SK-N-SH (cell line): ENCODE measurements around the gene SYNDIG1L. TPM values are rescaled to one million over a fixed set of nuclear protein-coding genes. Genes with fewer than 3 reads are reported as not detected.

Source experiments
- CTCF ChIA-PET: fragments of 300-600, 350-600 bp; formaldehyde crosslinking; extraction: SDS; loops from one replicate; lab custom pipeline; 2021; lab: Yijun Ruan, JAX
- POLR2A ChIA-PET: fragments of 350-600 bp; sonication (Branson Sonifier 250); formaldehyde crosslinking; extraction: SDS; loops from one replicate; lab custom pipeline; 2020; ENCODE audit warnings: antibody characterized with exemption, inconsistent platforms; lab: Yijun Ruan, JAX
- DNase-seq: peaks from one replicate; pipeline ENCODE4 v3.0.0; 2012
- H2AFZ ChIP-seq: fragments of 200-600 bp; sonication (generic); 2 replicates; pipeline ENCODE4 v1.8.1; 2016; ENCODE audit warnings: antibody characterized with exemption, mild to moderate bottlenecking, low read depth
- H3F3A ChIP-seq: fragments of 200-600 bp; sonication (generic); replicated peaks from 2 replicates; pipeline ENCODE3; 2016; ENCODE audit warnings: antibody characterized with exemption, mild to moderate bottlenecking; ENCODE audit not compliant: insufficient read depth
- H3K27ac ChIP-seq, 2 experiments: fragments of 200-500 bp in 1 of 2; fragments of 200-600 bp in 1 of 2; sonication (Bioruptor generic) in 1 of 2; sonication (generic), shearing (Covaris generic) in 1 of 2; 2 replicates each; pipeline versions ENCODE4 v1.5.1 to v1.6.1; 2014 to 2016; ENCODE audit warnings: low read depth in 2 of 2, inconsistent platforms in 1 of 2, low read length in 1 of 2, mild to moderate bottlenecking in 1 of 2, mixed read lengths in 1 of 2
- H3K27me3 ChIP-seq: fragments of 200-600 bp; sonication (generic), shearing (Covaris generic); 2 replicates; pipeline ENCODE4 v1.6.1; 2016; ENCODE audit warnings: mixed run types; ENCODE audit not compliant: insufficient read depth
- H3K36me3 ChIP-seq, 2 experiments: fragments of 200-500 bp in 1 of 2; fragments of 200-600 bp in 1 of 2; sonication (Bioruptor generic) in 1 of 2; sonication (generic) in 1 of 2; replicated peaks in 1 of 2; 2 replicates each; pipeline versions ENCODE3 to v1.5.1; 2014 to 2016; ENCODE audit warnings: low read length in 1 of 2, mild to moderate bottlenecking in 1 of 2; ENCODE audit not compliant: insufficient read depth in 2 of 2, control insufficient read depth in 1 of 2
- H3K4me1 ChIP-seq, 2 experiments: fragments of 200-500 bp in 1 of 2; fragments of 200-600 bp in 1 of 2; sonication (Bioruptor generic) in 1 of 2; sonication (generic), shearing (Covaris generic) in 1 of 2; 2 replicates each; pipeline versions ENCODE4 v1.5.1 to v1.6.1; 2014 to 2016; ENCODE audit warnings: low read depth in 1 of 2, low read length in 1 of 2, mixed run types in 1 of 2; ENCODE audit not compliant: insufficient read depth in 2 of 2, control insufficient read depth in 1 of 2
- H3K4me2 ChIP-seq: fragments of 200-600 bp; sonication (generic), shearing (Covaris generic); 2 replicates; pipeline ENCODE4 v1.6.1; 2017; ENCODE audit warnings: mixed run types
- H3K4me3 ChIP-seq, 2 experiments: fragments of 200-500 bp in 1 of 2; fragments of 200-600 bp in 1 of 2; sonication (Bioruptor generic) in 1 of 2; sonication (generic), shearing (Covaris generic) in 1 of 2; 2 replicates each; pipeline versions ENCODE4 v1.5.1 to v1.8.1; 2014 to 2016; ENCODE audit warnings: low read depth in 2 of 2, inconsistent platforms in 1 of 2, low read length in 1 of 2, mild to moderate bottlenecking in 1 of 2, mixed read lengths in 1 of 2, moderate library complexity in 1 of 2
- H3K79me2 ChIP-seq: fragments of 200-600 bp; sonication (generic); 2 replicates; pipeline ENCODE4 v1.8.1; 2017; ENCODE audit warnings: mild to moderate bottlenecking; ENCODE audit not compliant: insufficient read depth
- H3K9ac ChIP-seq: fragments of 200-600 bp; sonication (generic); 2 replicates; pipeline ENCODE4 v1.6.1; 2017; ENCODE audit warnings: mixed run types
- H3K9me2 ChIP-seq: fragments of 200-600 bp; sonication (generic); 2 replicates; pipeline ENCODE4 v1.6.1; 2017; ENCODE audit warnings: mixed run types
- H3K9me3 ChIP-seq: fragments of 200-600 bp; sonication (generic); 2 replicates; pipeline ENCODE4 v1.6.1; 2017; ENCODE audit warnings: mixed run types, mild to moderate bottlenecking, moderate library complexity
- H4K20me1 ChIP-seq: fragments of 200-600 bp; sonication (generic); 2 replicates; pipeline ENCODE4 v1.6.1; 2017; ENCODE audit warnings: mild to moderate bottlenecking, mixed run types; ENCODE audit not compliant: insufficient read depth
- CTCF ChIP-seq: fragments of 200-600 bp; sonication (generic); IDR thresholded peaks from 2 replicates; pipeline ENCODE4 v1.6.1; 2017; ENCODE audit warnings: antibody characterized with exemption, mild to moderate bottlenecking, moderate library complexity
- EP300 ChIP-seq, 2 experiments: IDR thresholded peaks; 2 replicates each; pipeline versions ENCODE4 v1.4.0 to v1.6.1; 2012; ENCODE audit warnings: borderline replicate concordance in 1 of 2, low read depth in 1 of 2, low read length in 1 of 2
- FOXJ3 ChIP-seq: sonication (generic); formaldehyde crosslinking; IDR thresholded peaks from 2 replicates; pipeline ENCODE4 v1.5.1; 2020; ENCODE audit warnings: mild to moderate bottlenecking, missing genetic modification reagents
- GABPA ChIP-seq: IDR thresholded peaks from 2 replicates; pipeline ENCODE4 v1.4.0; 2012; ENCODE audit warnings: low read depth, mild to moderate bottlenecking
- JUND ChIP-seq: IDR thresholded peaks from 2 replicates; pipeline ENCODE4 v1.4.0; 2012
- MAX ChIP-seq: IDR thresholded peaks from 2 replicates; pipeline ENCODE4 v1.4.0; 2012; ENCODE audit warnings: low read depth
- MEF2A ChIP-seq: IDR thresholded peaks from 2 replicates; pipeline ENCODE4 v1.4.0; 2012; ENCODE audit warnings: low read depth, borderline replicate concordance
- NFIC ChIP-seq: IDR thresholded peaks from 2 replicates; pipeline ENCODE4 v1.4.0; 2012; ENCODE audit warnings: borderline replicate concordance
- POLR2AphosphoS5 ChIP-seq: IDR thresholded peaks from 2 replicates; pipeline ENCODE4 v1.6.1; 2012; ENCODE audit warnings: low read depth, low read length
- REST ChIP-seq: IDR thresholded peaks from 2 replicates; pipeline ENCODE4 v1.6.1; 2012; ENCODE audit warnings: mild to moderate bottlenecking, low read depth, low read length, moderate library complexity
- RXRA ChIP-seq: IDR thresholded peaks from 2 replicates; pipeline ENCODE4 v1.4.0; 2012; ENCODE audit warnings: low read depth, mild to moderate bottlenecking, borderline replicate concordance
- SMC3 ChIP-seq: IDR thresholded peaks from 2 replicates; pipeline ENCODE4 v1.6.1; 2012; ENCODE audit warnings: low read depth, low read length, improper control_type of control experiment
- YY1 ChIP-seq: IDR thresholded peaks from 2 replicates; pipeline ENCODE4 v1.4.0; 2012; ENCODE audit warnings: low read depth, mild to moderate bottlenecking
- WGBS: methylation state at CpG from one replicate; pipeline ENCODE4 v1.1.6; 2017; ENCODE audit warnings: low lambda C conversion rate; 5-methylcytosine and 5-hydroxymethylcytosine counted together
- polyA plus RNA-seq, 3 experiments: library from polyadenylated mRNA; depleted of rRNA; stranded (reverse); fragments of >200 nt; gene quantifications; 2 replicates each; pipeline ENCODE4 v1.2.3, GENCODE V29; 2012

Gene SYNDIG1L
- polyA plus RNA-seq, 1 of the 3 experiments (the other 2 are of a cell fraction) = not detected

- Histone ChIP-seq H3F3A (no peaks in the 10 kb centered on the region), H3K27me3 (peaks cover 22% of the 10 kb centered on the region), H3K79me2 (no peaks in the 10 kb centered on the region), H3K9ac (no peak overlapping the region), H2AFZ (no peak overlapping the region), H3K4me1 (no peaks in the 10 kb centered on the region), H3K9me2 (no peaks in the 10 kb centered on the region), H3K4me2 (no peak overlapping the region), H4K20me1 (no peaks in the 10 kb centered on the region), H3K36me3 (no peaks in the 10 kb centered on the region), H3K27ac (no peak overlapping the region), H3K4me3 (no peak overlapping the region), H3K9me3 (no peaks in the 10 kb centered on the region)
- WGBS = 50% methylated on average over 3 of the region's 3 CpGs
- TF ChIP-seq RXRA = no peak
- TF ChIP-seq EP300 (IDR thresholded peaks at IDR 0.05; ENCODE audit: borderline replicate concordance in 1 of 2, low read depth in 1 of 2, low read length in 1 of 2) = no peak
- no peak for TF ChIP-seq POLR2AphosphoS5
- no peak for TF ChIP-seq SMC3
- no peak for TF ChIP-seq CTCF
- no peak for TF ChIP-seq GABPA
- no peak for TF ChIP-seq MEF2A
- no peak for TF ChIP-seq YY1
- no peak for DNase-seq
- ChIA-PET CTCF (interaction anchor here (1.4 kb wide), 1 partner anchor 14 kb away, joined by 3 read pairs; no protein-coding TSS in a partner anchor), POLR2A (no interaction called here)
These were observed 18.9 kb upstream of the SYNDIG1L start for GRCh38 chr14:74444866-74445265.

- no peaks in the 10 kb centered on the region for H3K79me2 ChIP-seq
- H3K27ac ChIP-seq = no peak overlapping the region
- H3K4me2 ChIP-seq = no peak overlapping the region
- TF ChIP-seq FOXJ3 = no peak
- no peak for TF ChIP-seq JUND
- TF ChIP-seq MAX = no peak
- no peak for TF ChIP-seq REST
- TF ChIP-seq CTCF = no peak
- TF ChIP-seq RXRA = no peak
- TF ChIP-seq NFIC = no peak
- no peak for TF ChIP-seq GABPA
- no peak for TF ChIP-seq EP300 (IDR thresholded peaks at IDR 0.05; ENCODE audit: borderline replicate concordance in 1 of 2, low read depth in 1 of 2, low read length in 1 of 2)
- no peak for TF ChIP-seq YY1
- H3F3A ChIP-seq = no peaks in the 10 kb centered on the region
- no peak for DNase-seq
- H4K20me1 ChIP-seq = no peaks in the 10 kb centered on the region
- no peak overlapping the region for H2AFZ ChIP-seq
- H3K9ac ChIP-seq = no peak overlapping the region
- no peaks in the 10 kb centered on the region for H3K9me3 ChIP-seq
- no peaks in the 10 kb centered on the region for H3K4me1 ChIP-seq
- ChIA-PET CTCF (interaction anchor here (0.7 to 2.3 kb wide), 2 partner anchors 37 to 1378 kb away, joined by 4 to 6 read pairs; no protein-coding TSS in a partner anchor), POLR2A (no interaction called here)
- no peak overlapping the region for H3K4me3 ChIP-seq
- no peaks in the 10 kb centered on the region for H3K36me3 ChIP-seq
- peaks cover 23% of the 10 kb centered on the region for H3K27me3 ChIP-seq
- no peaks in the 10 kb centered on the region for H3K9me2 ChIP-seq
These were observed 16.7 kb upstream of the SYNDIG1L start for GRCh38 chr14:74442757-74443156.
